Astrocyte (in vitro differentiated cells and primary cell): ENCODE data around the gene SOHLH1.

Experiments used
- EZH2 ChIP-seq: IDR thresholded peaks from 2 replicates; pipeline ENCODE4 v1.6.1; 2012; ENCODE audit warnings: mild to moderate bottlenecking, low read length, inconsistent platforms; ENCODE audit not compliant: insufficient read depth
- TF ChIP-seq, protein P1 (sequence below): IDR thresholded peaks from 2 replicates; pipeline ENCODE4 v1.5.1; 2011; ENCODE audit warnings: low read depth, mild to moderate bottlenecking, inconsistent platforms, low read length, moderate library complexity; ENCODE audit not compliant: insufficient read depth

DNA sequence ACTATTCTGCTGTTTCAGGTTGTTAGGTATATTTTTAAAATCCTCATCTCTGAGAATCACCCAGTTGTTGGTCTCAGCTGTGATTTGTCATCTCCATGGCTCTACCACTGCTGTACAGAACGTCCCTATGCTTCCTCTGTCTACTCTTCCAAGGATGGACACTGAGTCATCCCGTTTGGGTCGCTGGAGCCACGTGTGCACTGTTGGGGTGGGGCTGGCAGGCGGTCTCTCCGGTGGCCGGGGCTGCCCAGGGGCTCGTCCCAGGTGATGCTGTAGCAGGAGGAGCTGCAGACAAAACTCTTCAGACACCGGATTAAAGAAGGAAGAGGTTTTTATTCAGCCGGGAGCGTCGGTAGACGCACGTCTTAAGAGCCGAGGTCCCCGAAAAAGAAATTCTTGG is 19.2 kb downstream of the SOHLH1 start:
- TF ChIP-seq, protein P1, sequence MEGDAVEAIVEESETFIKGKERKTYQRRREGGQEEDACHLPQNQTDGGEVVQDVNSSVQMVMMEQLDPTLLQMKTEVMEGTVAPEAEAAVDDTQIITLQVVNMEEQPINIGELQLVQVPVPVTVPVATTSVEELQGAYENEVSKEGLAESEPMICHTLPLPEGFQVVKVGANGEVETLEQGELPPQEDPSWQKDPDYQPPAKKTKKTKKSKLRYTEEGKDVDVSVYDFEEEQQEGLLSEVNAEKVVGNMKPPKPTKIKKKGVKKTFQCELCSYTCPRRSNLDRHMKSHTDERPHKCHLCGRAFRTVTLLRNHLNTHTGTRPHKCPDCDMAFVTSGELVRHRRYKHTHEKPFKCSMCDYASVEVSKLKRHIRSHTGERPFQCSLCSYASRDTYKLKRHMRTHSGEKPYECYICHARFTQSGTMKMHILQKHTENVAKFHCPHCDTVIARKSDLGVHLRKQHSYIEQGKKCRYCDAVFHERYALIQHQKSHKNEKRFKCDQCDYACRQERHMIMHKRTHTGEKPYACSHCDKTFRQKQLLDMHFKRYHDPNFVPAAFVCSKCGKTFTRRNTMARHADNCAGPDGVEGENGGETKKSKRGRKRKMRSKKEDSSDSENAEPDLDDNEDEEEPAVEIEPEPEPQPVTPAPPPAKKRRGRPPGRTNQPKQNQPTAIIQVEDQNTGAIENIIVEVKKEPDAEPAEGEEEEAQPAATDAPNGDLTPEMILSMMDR = no peak
- TF ChIP-seq EZH2 = no peak
